HFFc6 (cell line): ENCODE results near the gene SUCLG1. TPM values are rescaled to one million over a fixed set of nuclear protein-coding genes. Genes with fewer than 3 reads are reported as not detected.

ENCODE experiments used
- DNase-seq: peaks from one replicate; pipeline ENCODE4 v3.0.0-alpha.2; 2018
- H3K27ac Mint-ChIP-seq: 2 replicates; pipeline ENCODE4 v1.8.0; 2020; ENCODE audit warnings: mild to moderate bottlenecking, mixed read lengths
- H3K27me3 Mint-ChIP-seq: 2 replicates; pipeline ENCODE4 v1.8.0; 2021; ENCODE audit warnings: mild to moderate bottlenecking, moderate library complexity, mixed read lengths; ENCODE audit not compliant: insufficient read depth
- H3K36me3 Mint-ChIP-seq: 2 replicates; pipeline ENCODE4 v1.8.0; 2021; ENCODE audit warnings: low read depth, mixed read lengths
- H3K4me1 Mint-ChIP-seq: 2 replicates; pipeline ENCODE4 v1.8.0; 2020; ENCODE audit warnings: low read depth, mixed read lengths
- H3K4me3 Mint-ChIP-seq: 2 replicates; pipeline ENCODE4 v1.8.0; 2020; ENCODE audit warnings: mild to moderate bottlenecking, moderate library complexity, mixed read lengths
- H3K9me3 Mint-ChIP-seq: 2 replicates; pipeline ENCODE4 v1.8.0; 2020; ENCODE audit warnings: mild to moderate bottlenecking, mixed read lengths
- long read RNA-seq: library from polyadenylated mRNA; unstranded; transcript quantifications from one replicate; pipeline ENCODE4 v2.0.0, GENCODE V29; 2019
- total RNA-seq, 6 experiments: library from RNA; stranded (reverse); fragmentation: NEBNext Ultra II Directional; extraction: Animal tissue kit (Norgen Biotek cat#: 25700); gene quantifications; 2 replicates in 1 of 6; 3 replicates in 5 of 6; pipeline ENCODE4 v1.2.3, GENCODE V29; 2021
- TF ChIP-seq, protein P1 (sequence below): fragments of 200-600 bp; sonication (generic); IDR thresholded peaks from 2 replicates; pipeline ENCODE4 v1.5.0; 2021; ENCODE audit warnings: antibody characterized with exemption, mild to moderate bottlenecking

Gene SUCLG1
- 10 to 100 TPM; 72.5 to 84.9 (median 79.2) TPM for total RNA-seq
- long read RNA-seq, transcript SUCLG1-201 (9 exons, 1,475 nt), result major isoform, 119 of 157 reads
- long read RNA-seq, partial matches to known transcripts, result 33 of 157 reads
- long read RNA-seq, other reads (novel, unspliced or antisense), result 2 of 157 reads

DNA sequence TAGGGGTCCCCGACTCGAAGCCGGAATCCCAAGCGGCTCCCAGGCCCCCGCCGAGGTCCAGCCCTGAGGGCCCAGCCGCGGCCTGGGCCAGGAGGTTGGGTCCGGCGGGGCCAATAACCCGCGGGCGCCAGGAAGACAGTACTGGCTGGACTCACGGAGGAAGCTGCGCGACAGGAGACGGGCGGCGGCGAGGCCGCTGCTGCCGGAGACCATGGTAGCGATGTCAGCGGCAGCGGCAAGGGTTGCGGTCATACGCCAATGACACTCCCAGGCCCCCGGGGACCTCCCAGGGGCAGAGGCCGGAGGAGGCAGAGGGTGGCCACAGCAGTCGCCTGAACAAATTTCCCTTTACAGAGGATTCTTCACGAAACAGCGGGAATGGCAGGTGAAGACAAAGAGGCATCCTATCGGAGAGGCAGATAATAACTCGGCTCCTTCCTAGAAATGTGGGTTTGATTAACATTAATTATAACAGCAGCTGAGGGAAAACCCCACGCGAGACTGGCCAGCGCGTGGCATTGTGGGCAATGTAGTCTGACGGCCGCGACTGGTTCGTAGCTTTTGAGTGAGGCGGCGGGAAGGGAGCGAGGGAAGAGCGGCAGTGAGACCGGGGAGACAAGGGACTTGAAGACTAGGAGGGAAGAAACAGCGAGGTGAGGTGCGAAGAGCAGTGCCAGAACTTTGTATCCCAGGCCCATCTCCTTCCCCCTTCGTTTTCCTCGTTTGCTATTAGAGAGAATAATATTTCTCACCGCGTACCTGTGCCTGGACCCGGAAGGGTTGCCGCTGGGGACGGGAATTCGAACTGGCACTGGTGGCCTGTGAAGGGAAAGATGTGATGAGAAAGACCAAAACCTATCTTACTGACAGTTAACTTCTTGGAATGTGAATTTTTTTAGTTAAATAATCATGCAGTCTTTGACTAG, at the start of gene SUCLG1:
Gene SUCLG1, minus strand, starts transcription at position 263 of the 926 bp plus-strand sequence. Its CDS starts 11 bp downstream, at position 252.
- peak within 1 kb of the TSS; percentile 99 for H3K27ac Mint-ChIP-seq
- peak within 1 kb of the TSS; percentile 98 for H3K4me3 Mint-ChIP-seq
- H3K4me1 Mint-ChIP-seq, result peaks cover 31% of the 10 kb centered on the region
- TF ChIP-seq, protein P1, sequence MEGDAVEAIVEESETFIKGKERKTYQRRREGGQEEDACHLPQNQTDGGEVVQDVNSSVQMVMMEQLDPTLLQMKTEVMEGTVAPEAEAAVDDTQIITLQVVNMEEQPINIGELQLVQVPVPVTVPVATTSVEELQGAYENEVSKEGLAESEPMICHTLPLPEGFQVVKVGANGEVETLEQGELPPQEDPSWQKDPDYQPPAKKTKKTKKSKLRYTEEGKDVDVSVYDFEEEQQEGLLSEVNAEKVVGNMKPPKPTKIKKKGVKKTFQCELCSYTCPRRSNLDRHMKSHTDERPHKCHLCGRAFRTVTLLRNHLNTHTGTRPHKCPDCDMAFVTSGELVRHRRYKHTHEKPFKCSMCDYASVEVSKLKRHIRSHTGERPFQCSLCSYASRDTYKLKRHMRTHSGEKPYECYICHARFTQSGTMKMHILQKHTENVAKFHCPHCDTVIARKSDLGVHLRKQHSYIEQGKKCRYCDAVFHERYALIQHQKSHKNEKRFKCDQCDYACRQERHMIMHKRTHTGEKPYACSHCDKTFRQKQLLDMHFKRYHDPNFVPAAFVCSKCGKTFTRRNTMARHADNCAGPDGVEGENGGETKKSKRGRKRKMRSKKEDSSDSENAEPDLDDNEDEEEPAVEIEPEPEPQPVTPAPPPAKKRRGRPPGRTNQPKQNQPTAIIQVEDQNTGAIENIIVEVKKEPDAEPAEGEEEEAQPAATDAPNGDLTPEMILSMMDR, result no peak
- DNase-seq, result peak; percentile 71
- H3K36me3 Mint-ChIP-seq, result no peaks in the 10 kb centered on the region
- no peaks in the 10 kb centered on the region for H3K9me3 Mint-ChIP-seq
- peaks cover 1% of the 10 kb centered on the region; the same call in 1 of the 2 replicates for H3K27me3 Mint-ChIP-seq

DNA sequence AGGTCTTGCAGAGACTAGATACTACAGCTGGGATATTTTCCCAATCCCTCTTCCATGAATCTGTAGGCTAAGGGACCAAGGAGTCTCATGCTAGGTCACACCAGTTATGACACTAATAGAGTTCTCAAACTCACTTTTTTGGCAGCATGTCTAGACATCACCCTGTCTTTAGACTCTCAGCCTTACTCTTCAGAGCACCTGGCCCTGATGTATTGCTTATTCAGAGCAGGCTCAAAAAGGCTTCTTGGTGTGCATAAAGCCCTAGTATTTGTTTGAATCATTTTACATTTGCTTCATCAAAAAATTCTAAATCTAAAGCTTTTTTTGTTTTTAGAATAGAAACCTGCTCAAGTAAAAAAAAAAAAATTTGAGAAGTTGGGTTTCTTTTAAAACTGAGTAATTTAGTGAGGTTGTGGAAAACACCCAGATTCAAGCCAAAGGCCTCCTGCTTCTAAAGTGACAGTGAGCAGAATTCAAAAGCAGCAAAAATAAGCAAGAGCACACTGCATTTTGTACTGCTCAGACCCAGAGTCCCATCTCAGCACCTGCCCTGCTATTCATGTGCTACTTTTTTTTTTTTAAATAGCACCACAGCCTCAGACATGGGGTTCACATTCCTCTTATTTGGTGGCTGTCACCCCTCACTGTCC, 39.2 kb upstream of the SUCLG1 start:
- Mint-ChIP-seq H3K4me3 (no peak overlapping the region), H3K9me3 (no peaks in the 10 kb centered on the region), H3K27me3 (peaks cover 3% of the 10 kb centered on the region), H3K27ac (no peak overlapping the region), H3K4me1 (peaks cover 27% of the 10 kb centered on the region), H3K36me3 (no peaks in the 10 kb centered on the region)
- DNase-seq, result no peak
- TF ChIP-seq, protein P1, result no peak

DNA sequence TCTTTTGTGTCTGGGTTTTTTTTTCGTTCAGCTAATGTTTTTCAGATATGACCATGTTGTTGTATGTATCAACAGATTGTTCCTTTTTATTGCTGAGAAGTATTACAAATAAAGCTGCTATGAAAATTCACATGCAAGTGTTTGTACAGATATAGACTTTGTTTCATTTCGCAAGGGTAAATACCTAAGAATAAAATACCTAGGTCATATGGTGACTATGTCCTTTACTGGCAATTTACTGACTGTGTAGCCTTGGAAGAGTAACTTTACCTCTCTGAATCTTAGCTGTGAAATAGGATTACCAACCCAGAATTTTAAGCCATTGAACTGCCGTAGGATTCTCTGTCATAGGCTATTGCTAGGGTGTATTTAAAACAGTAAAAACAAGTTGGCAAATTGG, 38.2 kb upstream of the SUCLG1 start:
- DNase-seq, result no peak

DNA sequence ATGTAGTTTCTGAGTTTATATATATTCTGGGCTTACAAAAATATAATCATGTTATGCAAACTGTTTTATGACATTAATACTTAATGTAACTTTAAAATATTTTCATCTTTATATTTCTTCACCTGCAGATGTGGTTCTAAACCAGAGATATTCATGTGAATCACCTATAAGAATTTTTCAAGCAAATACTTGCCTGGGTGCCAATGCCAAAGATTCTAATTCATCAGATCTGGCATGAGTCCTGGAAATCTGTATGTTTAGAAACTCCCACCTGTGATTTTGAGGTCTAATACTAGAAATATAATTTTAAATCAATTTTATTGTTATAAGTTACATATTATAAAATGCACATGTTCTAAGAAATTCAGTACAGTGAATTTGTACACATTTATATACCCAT, 37.3 kb upstream of the SUCLG1 start:
- DNase-seq, result no peak
- no peak overlapping the region for H3K4me3 Mint-ChIP-seq
- H3K27me3 Mint-ChIP-seq, result peaks cover 2% of the 10 kb centered on the region; the same call in 1 of the 2 replicates
- no peaks in the 10 kb centered on the region for H3K9me3 Mint-ChIP-seq
- peaks cover 45% of the 10 kb centered on the region for H3K4me1 Mint-ChIP-seq
- TF ChIP-seq, protein P1, result no peak
- H3K27ac Mint-ChIP-seq, result no peak overlapping the region
- no peaks in the 10 kb centered on the region for H3K36me3 Mint-ChIP-seq

More for the DNA sequence above, 38.2 kb upstream of the SUCLG1 start:
- Mint-ChIP-seq H3K27ac (no peak overlapping the region), H3K36me3 (no peaks in the 10 kb centered on the region), H3K4me1 (peaks cover 36% of the 10 kb centered on the region), H3K27me3 (peaks cover 3% of the 10 kb centered on the region), H3K9me3 (no peaks in the 10 kb centered on the region), H3K4me3 (no peak overlapping the region)
- TF ChIP-seq, protein P1, result no peak

DNA sequence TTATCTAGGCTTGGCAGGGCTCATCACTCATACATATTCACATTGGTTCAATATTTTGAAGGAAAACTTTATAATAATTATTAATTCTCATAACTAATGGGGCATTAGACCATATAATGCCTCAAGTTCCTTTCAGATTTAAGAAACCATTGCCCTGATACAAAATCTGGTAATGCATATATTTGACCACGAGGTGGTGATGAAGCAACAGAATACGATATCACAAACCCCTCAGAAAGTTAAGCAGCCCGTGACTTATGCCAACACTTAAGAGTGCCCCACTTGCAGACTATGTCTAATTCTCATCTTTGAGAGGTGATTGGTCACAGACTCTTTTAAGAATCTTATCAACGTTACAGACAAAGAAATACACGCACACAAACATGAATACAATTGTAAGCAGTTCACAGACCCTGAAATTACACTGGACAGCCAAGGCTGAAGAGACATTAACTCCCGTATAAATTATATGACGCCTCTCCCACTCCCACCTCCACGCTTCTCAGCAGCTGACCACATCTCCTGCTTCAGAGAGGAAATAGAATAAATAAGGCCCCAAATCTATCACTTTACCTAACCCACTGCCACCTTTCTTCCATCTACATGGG, 36.6 kb upstream of the SUCLG1 start:
- DNase-seq, result peak; percentile 59
- H3K9me3 Mint-ChIP-seq, result no peaks in the 10 kb centered on the region
- peaks cover 47% of the 10 kb centered on the region for H3K4me1 Mint-ChIP-seq
- H3K27ac Mint-ChIP-seq, result no peak overlapping the region
- peak overlapping the region; percentile 25; the same call in 1 of the 2 replicates for H3K4me3 Mint-ChIP-seq
- no peaks in the 10 kb centered on the region for H3K36me3 Mint-ChIP-seq
- H3K27me3 Mint-ChIP-seq, result peaks cover 2% of the 10 kb centered on the region; the same call in 1 of the 2 replicates
- TF ChIP-seq, protein P1, result peak; percentile 90
